ENCODE data around the gene DNAAF1.
"Not testable (repeated sequence)": the region's sequence is repeated elsewhere in the genome, so short reads cannot be mapped to it uniquely, and the experiment has no call there.

DNAAF1 gene

GRCh38 chr16:84184775-84185174 lies 39.7 kb downstream of the DNAAF1 start:
- DNase-seq (ENCODE audit: low read depth): no peak

GRCh38 chr16:84186685-84187437 lies 41.8 kb downstream of the DNAAF1 start, which contains the start of gene TAF1C:
TSS of gene TAF1C (minus strand) at chr16:84187057. CDS start at chr16:84184988, 2,069 bp downstream.
- peak; percentile 87 for DNase-seq (ENCODE audit: low read depth)

GRCh38 chr16:84190731-84191388 lies 45.8 kb downstream of the DNAAF1 start, which contains the start of gene ADAD2:
TSS of gene ADAD2 (plus strand) at chr16:84191157. CDS start at chr16:84191231, 74 bp downstream.
- no peak for DNase-seq (ENCODE audit: low read depth)

- no peak for DNase-seq (ENCODE audit: low read depth)
Observed at GRCh38 chr16:84191466-84191865, 46.4 kb downstream of the DNAAF1 start.

- DNase-seq (ENCODE audit: low read depth): no peak
Observed at GRCh38 chr16:84193480-84193879, 48.4 kb downstream of the DNAAF1 start.

- DNase-seq (ENCODE audit: low read depth): no peak
Observed at GRCh38 chr16:84194018-84194417, 48.9 kb downstream of the DNAAF1 start.

- no peak for DNase-seq (ENCODE audit: low read depth)
Observed at GRCh38 chr16:84194470-84195200, 49.5 kb downstream of the DNAAF1 start.

- DNase-seq (ENCODE audit: low read depth): no peak
Observed at GRCh38 chr16:84195201-84196093, 50.3 kb downstream of the DNAAF1 start.

- no peak for DNase-seq (ENCODE audit: low read depth)
Observed at GRCh38 chr16:84196101-84196500, 51.0 kb downstream of the DNAAF1 start.

GRCh38 chr16:84196727-84197394 lies 51.8 kb downstream of the DNAAF1 start:
- no peak for DNase-seq (ENCODE audit: low read depth)

- no peak for DNase-seq (ENCODE audit: low read depth)
Observed at GRCh38 chr16:84197466-84198128, 52.5 kb downstream of the DNAAF1 start.

GRCh38 chr16:84198401-84198800 lies 53.3 kb downstream of the DNAAF1 start:
- DNase-seq (ENCODE audit: low read depth): no peak

- DNase-seq (ENCODE audit: low read depth): no peak
Observed at GRCh38 chr16:84199097-84199496, 54.0 kb downstream of the DNAAF1 start.

- no peak for DNase-seq (ENCODE audit: low read depth)
Observed at GRCh38 chr16:84199861-84200260, 54.8 kb downstream of the DNAAF1 start.

GRCh38 chr16:84204551-84204950 lies 59.4 kb downstream of the DNAAF1 start:
- not testable (repeated sequence) for DNase-seq (ENCODE audit: low read depth)

- DNase-seq (ENCODE audit: low read depth): not testable (repeated sequence)
Observed at GRCh38 chr16:84205123-84205522, 60.0 kb downstream of the DNAAF1 start.

GRCh38 chr16:84205976-84206691 lies 61.0 kb downstream of the DNAAF1 start:
- no peak for DNase-seq (ENCODE audit: low read depth)

GRCh38 chr16:84207251-84207650 lies 62.1 kb downstream of the DNAAF1 start:
- no peak for DNase-seq (ENCODE audit: low read depth)

- DNase-seq (ENCODE audit: low read depth): no peak
Observed at GRCh38 chr16:84207879-84208278, 62.8 kb downstream of the DNAAF1 start.

GRCh38 chr16:84209989-84210388 lies 64.9 kb downstream of the DNAAF1 start:
- no peak for DNase-seq (ENCODE audit: low read depth)

All from activated T-cell treated with anti-CD3 and anti-CD28 coated beads for 24 hours (primary cell).